Right hindlimb (tissue), 1 donor: ENCODE measurements around the gene CNN2.
A peak's percentile ranks its signal among the peaks of the same experiment; 100 is the strongest.
"Not testable (repeated sequence)": the region's sequence is repeated elsewhere in the genome, so short reads cannot be mapped to it uniquely, and the experiment has no call there.

Source experiments
- DNase-seq: peaks from one replicate; pipeline ENCODE4 v3.0.0-alpha.2; 2018

The CNN2 gene

GRCh38 chr19:1012334-1012733, 14.1 kb upstream of the CNN2 start:
- no peak for DNase-seq

DNA sequence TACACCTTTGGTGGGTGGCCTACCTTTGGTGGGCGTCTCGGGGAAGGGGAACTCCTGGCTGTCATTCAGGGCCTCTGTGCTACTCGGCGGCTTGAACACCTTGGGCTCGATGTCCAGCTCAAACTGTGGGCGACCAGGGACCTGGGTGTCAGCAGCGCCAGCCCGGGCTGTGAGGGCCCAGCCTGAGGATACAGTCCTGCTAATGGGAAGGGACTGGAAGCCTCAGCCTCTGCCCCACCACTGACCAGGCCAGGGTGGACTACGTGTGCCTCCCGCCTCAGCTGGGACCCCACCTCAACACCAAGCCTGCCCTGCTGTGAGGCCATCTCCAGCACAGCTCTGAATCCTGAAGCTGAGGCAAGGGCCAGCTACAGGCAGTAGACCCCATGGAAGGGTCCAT, 13.2 kb upstream of the CNN2 start:
- no peak for DNase-seq

DNA sequence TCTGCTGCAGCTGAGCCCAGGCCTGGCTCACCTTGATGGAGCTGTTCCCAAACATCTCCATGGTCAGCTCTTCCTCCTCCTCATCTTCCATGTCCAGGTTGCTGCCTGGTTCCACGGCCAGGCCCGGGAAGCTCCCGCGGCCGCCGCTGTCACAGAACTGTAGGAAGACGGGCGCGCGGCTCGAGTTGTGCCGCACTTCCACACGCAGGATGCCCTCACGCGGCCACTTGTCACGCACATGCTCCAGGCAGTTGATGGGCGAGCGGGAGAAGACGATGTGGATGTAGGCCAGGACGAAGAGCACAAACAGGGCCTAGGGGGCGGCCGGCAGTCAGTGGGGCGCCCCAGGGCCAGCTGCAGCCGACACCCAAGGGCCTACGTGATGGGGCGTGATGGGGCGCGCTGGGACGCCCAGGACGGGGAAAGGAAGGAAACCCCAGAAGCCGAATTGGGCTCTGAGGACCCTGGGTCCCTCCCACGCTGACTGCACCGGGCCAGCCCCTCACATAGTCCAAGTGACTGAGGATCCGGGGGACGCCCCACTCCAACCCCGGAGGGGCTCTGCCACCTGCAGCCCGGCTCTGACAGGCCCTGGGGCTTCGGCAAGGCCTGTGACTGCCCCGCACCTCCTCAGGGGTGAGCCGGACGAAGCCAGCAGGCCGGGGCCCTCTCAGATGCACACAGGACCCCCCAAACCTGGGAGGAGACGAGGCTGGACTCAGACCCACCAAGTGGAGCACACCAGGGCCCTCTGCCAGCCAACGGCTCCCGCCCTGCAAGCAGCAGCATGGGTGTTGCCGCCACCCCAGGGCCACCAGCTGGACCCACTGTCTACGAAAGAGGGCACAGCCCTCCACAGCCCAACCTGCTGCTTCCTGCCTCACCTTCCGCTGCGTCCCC, 12.0 kb upstream of the CNN2 start:
- no peak for DNase-seq

GRCh38 chr19:1015061-1015781, 11.2 kb upstream of the CNN2 start:
- DNase-seq: no peak

DNA sequence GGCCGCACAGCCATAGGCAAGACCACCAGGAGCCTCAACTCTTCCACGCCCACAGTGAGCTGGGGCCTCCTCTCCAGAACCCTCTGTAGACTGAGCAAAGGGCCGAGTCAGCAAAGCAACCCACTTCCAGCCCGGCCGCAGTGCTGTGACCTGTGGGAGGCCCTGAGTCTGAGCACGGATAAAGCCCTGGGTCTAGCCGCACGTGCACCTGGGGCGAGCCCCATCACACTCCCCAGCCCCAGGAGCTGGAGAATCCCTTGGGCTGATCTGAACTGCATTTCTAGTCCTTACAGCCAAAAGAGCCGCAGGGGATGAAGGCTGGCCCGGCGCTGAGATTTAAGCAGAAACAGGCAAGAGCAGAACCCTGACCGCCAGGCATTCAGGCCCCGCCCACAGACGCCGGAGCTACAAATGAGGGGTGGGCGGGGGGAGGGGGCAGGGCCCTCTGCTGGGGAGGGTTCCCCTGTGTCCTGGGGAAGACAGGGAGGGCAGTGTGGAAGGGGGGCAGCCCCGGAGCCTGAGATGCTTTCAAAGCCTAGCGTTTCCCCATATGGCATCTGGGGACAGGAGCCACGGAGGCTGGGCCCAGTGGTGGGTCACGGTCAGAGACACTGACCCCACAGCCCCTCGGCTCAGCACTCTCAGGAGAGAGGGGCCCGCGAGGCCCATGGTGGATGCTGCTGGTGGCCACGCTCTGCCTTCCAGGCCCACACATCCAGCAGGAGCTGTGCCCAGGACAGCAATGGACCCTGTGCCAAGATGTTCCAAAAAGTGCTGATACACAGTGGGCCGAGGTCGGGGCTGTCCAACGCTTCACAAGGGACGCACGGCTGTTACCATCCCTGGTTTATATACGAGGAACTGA, 10.4 kb upstream of the CNN2 start:
- DNase-seq: no peak

GRCh38 chr19:1016647-1017114, 9.7 kb upstream of the CNN2 start:
- DNase-seq: no peak

- DNase-seq: no peak
Measured at GRCh38 chr19:1017115-1017905, 9.1 kb upstream of the CNN2 start.

DNA sequence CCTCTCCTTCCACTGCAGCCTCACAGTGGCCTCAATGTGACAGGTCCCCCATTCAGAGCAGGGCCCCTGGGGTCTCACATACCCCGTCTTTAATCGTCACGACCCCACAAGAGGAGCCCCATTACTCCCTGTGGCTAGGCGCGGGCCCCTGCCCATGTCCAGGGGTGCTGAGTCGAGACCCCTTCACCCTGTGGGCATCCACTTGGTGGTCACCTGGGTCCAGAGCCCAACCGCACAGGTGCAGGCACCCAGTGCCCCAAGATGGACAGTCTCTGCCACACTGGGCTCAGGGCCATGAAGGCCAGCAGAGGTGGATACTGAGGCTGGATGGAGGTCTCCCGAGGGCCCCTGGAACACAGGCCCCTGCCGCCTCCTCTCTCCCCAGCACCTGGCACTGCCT, 8.5 kb upstream of the CNN2 start:
- DNase-seq: no peak

GRCh38 chr19:1018393-1018792, 8.0 kb upstream of the CNN2 start:
- no peak for DNase-seq

DNA sequence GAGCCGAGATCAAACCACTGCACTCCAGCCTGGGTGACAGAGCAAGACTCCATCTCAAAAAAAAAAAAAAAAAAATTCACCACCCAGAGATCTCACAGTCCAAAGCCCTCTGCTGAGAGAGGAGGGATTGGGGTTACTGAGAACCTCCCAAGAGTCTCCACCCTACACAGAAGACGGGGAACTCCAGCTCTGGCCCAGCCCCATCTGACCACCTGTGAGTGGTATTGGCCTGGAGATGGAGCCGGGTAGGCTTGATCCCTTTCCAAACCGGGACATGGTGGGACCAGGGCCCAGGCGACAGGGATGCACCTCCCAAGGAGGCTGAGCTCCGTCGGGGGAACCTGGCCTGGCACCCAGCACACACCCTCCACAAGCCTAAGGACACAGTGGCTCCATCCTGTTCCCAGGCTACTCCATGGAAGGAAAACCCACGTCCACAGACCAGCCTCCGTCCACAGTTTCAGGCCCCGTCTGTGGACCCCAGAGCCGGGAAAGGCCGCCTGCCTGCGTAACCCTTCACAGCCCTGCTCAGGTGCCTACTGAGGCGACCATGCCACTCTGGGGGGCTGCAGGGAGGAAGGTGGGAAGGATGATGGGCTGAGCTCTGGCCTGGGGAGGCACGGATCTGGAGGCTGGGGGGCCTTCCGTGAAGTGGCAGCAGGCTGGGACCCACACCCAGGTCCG, 7.3 kb upstream of the CNN2 start:
- no peak for DNase-seq

GRCh38 chr19:1019616-1019961, 6.8 kb upstream of the CNN2 start:
- no peak for DNase-seq

DNA sequence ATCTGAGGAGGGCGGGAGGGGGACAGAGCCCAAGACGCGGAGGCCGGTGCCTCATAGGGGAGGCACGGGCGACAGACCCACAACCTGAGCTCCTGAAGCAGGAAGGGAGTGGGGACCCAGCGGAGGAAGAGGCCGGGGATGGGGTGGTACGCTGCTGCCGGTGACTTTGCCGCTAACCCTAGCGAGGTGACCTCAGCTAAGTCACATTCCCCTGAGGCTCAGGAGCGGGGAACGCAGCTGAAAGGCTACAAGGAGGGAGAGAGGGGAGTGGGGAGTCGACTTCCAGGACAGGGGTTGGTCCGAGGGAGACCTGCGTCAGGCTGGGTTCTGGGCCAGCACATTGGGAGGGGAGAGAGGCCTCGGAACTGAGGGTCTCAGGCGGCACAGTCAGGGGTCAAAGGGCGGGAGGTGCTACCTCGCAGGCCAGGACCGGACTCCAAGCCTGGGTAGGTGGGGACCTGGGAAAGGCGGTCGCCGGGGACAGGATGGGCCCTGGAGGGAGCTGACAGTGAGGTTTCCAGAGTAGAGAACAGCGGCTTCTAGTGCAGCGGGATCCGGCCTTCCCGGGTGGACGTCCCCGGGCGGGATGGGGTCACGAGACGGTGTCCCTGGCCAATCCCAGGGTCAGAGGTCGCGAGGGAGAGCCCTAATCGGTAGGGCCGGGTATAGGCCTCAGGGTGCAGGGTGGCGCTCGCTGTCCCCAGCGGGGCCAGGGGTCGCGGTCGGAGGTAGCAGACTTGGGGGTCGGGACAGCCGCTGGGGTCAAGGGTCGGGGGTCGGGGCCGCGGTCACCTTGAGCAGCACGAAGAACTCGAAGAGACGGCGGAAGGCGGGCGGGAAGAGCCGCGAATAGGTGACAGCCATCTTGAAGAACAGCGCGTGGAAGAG, 6.2 kb upstream of the CNN2 start:
- no peak for DNase-seq

- DNase-seq: peak; percentile 98
Measured at GRCh38 chr19:1020868-1021425, 5.5 kb upstream of the CNN2 start, which contains the start of gene TMEM259. Gene TMEM259 (minus strand): TSS chr19:1021123. CDS start chr19:1020996, 127 bp downstream.

- not testable (repeated sequence) for DNase-seq
Measured at GRCh38 chr19:1023883-1024188, 2.6 kb upstream of the CNN2 start.

- DNase-seq: not testable (repeated sequence)
Measured at GRCh38 chr19:1025080-1025479, 1.3 kb upstream of the CNN2 start.

DNA sequence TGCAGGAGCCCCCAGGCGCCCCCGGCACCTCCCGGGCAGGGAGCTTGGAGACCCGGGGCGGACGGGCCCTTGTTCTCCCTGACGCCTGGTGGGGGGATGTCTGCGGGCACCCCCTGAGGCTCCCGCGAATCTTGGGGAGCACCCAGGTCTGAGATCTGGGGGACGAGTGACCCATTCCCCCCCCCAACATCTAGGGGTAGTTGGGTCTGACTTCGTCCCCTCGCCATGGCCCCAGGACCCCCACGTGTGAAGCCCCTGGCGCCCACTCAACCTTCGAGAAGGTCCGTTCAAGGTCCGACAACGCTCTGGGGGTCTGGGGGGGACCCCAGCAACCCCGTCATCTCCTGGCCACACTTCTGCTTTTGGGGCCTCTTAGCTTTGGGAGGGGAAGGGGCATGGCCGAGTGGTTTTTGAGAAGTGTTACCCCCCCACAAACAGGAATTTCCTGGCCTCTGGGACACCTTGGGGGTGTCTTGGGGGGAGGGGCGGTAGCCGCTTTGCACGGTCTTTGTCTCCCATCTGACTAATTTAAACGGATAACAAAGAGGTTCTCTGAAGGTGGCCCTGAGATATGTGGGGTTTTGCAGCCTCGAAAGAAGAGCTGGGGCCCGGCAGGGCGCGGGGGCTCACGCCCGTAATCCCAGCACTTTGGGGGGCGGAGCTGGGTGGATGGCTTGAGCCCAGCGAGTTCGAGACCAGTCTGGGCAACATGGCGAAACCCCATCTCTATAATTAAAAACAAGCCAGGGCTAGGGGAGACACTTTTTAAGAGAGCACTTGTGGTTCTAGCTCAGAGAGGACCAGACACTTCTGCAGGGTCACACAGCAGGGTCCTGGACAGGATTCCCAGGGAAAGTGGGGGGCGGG, 608 bp downstream of the CNN2 start:
- DNase-seq: no peak

DNA sequence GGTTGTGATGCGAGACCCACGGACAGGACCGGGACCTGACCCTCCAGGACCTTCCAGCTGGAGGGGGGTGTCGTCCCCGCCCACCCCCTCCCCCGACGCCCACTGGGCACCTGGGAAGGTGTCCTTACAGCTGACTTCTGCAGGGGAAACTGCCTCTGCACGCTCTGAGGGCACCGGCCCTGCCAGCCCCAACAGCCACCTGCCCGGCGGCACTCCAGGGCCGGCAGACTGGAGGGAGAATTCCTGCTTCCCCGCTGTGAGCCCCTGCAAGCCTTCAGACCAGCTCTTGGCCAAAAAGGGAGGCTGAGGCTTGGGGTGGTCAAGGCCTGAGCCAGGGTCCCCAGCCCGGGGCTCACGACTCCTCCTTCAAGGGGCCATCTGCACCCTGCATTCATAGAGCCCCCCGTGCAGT, 1.2 kb downstream of the CNN2 start:
- DNase-seq: no peak

DNA sequence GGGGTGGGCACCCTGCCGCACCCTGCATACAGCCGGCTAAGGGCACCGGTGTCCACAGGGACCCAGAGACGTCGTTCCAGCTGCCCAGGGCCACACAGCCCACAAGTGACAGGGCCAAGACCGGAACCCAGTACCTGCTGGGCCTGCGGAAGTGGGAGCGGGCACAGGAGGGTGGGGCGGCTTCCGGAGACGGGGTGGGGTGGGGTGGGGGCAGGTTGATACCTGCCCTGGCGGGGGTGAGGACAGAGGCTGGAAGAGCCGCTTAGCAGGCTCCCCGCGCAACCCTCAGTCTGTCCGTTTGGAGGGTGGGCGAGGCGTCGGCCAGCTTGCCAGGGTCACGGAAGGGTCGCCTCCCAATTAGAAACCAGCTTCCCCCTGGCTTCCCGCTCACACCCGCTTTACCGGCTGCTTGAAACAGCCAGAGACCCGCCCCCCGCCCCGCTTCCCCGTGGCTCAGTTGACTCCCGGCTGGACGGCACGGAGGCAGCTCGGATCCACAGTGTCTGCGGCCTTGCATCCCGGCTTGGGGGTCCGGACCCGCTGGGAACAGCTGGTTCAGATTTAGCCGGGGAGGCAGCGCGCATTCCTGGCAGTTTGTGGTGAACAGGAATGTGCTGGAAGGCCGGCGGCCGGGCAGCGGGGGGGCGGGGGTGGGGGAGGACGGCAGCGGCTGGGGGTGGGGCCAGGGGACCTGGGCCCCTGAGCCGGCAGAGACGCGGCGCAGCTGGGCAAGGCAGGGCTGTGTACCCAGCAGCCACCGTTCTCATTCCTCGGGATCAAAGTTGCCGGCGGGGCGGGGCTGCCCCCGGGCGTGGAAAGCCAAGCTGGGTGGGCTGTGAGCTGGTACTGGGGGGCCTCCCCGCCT, 1.9 kb downstream of the CNN2 start:
- peak; percentile 93 for DNase-seq
